CD4-positive, alpha-beta T cell treated with Interleukin-10 for 1 hour (primary cell): ENCODE data around the gene KLK11.
"Not testable (repeated sequence)": the region's sequence is repeated elsewhere in the genome, so short reads cannot be mapped to it uniquely, and the experiment has no call there.

Source experiments
- DNase-seq: peaks from one replicate; pipeline ENCODE4 v3.0.0-alpha.2; 2020

Gene KLK11

DNA sequence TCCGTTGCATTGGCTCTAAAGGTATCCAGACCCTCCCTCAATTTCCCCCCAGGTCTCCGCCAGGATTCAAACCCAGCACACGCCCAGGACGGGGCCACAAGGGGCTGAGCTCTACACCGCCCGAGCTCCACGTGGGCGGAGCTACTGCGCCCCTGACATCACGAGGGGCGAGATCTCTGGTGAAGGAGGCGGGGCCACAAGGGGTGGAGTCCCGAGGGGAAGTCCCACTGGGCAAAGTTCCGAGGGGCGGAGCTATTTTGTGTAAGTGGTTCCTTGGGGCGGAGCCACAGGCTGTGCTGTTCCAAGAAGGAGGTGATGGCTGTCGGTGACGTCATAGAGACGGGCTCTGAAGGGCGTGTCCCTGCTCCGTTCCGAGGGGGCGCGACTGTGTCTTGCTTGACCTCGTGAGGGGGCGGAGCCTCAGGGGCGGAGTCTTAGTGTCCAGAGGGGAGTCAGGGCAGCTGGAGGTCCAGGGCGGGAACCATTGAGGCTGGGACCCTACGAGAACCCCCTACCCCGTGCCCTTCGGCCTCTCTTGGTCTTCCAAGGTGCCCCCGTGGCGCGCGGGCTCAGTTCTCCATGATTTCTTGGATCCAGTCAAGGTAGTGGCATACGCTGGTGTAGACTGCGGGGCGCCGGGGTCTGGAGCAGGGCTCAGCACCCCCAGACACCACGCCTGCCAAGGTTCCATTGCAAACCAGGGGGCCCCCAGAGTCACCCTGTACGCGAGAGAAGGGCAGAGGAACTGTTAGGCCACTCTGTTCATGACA is 23.7 kb downstream of the KLK11 start:
- no peak for DNase-seq

DNA sequence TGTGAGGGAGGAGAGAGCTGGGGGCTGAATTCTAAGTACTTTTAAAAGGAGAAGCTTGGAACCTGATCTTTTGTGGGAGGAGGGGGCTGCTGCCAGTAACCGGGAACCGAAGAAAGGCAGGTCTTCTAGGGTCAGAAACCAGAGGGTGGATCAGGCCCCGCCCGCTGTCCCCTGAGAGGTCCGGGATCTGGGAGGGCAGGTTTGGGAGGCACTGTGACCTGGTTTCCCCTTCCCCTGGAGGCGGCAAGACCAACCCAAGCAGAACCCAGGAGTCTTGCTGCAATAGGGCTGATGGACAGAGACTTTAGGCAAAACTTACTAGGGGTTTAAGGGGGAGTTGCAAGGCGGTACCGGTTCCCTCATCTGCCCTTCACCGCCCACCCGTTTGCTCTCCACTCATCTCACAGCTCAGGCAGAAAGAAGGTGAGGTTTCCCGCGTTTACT is 24.3 kb downstream of the KLK11 start:
- no peak for DNase-seq

DNA sequence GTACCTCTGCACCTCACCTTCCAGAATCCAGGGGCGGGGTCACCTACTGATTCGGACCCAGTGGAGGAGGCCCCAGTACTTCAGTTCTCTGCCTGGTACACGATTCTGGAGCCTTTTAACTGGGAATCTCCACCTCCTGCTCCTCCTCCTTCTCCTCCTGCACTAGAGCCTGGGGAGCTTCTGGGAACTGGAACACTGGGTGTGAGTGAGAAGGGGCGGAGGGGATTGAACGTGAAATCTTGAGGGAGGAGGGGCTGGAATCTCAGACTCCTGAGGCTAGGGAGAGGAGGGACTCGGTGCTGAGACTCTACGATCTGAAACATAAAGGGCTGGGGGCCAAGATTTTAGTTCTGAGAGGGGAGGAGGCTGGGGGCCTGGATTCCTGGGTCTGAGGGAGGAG is 24.9 kb downstream of the KLK11 start, which contains the start of gene KLK8:
TSS of gene KLK8 (minus strand) at position 90 of the 400 bp plus-strand sequence. CDS start 437 bp downstream, outside the sequence.
- no peak for DNase-seq

DNA sequence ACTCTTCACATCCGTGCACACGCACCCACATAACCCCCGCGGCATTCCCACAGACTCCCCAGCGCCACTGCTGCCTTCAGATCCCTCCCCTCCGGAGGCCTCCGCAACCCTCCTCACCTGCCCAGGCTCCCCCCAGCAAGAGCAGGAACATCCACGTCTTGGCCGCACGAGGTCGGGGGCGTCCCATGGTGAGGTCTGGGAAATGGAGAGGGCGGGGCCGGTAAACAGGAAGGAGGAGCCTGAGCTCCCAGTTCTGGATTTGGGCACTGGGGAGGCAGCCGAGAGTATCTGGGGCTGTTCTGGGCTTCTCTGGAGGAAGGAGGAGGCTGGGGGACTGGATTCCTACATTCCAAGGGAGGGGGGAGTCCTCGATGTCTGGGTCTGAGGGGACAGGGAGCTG is 25.4 kb downstream of the KLK11 start:
- DNase-seq: no peak

DNA sequence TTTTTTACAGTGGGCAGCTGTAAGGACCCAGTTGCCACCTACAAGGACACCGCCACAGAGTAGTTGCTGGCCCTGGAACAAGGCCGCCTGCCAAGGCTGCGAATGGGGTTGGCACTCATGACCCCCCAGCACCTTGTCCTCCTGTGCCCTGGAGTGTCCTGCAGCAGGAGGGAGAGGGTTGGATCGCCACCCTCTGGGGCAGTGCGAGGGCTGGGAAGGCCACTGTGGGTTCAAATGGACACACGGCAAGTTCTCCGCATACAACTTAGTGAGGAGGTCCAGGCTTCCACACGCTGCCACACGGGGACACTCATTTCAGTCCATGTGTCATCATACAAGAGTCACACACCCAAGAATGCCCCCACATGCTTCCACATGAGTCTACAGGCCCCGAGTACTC is 26.0 kb downstream of the KLK11 start:
- DNase-seq: no peak

DNA sequence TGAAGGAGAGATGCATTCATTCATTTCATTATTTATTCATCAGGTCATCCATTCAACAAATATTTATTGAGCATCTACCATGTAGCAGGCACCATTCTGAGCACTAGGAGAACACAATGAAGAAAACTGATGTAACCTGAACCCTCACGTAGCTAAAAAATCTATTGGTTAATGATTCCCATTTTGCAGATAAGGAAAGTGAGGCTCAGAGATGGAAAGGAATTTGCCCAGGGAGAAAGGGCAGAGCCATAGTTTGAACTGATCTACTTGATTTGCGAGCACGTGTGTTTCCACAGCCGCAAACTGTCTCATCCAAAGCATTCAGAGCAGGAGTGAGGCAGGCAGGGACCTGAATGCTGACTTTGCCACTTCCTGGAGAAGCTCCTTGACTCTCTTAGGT is 27.7 kb downstream of the KLK11 start:
- DNase-seq: no peak

DNA sequence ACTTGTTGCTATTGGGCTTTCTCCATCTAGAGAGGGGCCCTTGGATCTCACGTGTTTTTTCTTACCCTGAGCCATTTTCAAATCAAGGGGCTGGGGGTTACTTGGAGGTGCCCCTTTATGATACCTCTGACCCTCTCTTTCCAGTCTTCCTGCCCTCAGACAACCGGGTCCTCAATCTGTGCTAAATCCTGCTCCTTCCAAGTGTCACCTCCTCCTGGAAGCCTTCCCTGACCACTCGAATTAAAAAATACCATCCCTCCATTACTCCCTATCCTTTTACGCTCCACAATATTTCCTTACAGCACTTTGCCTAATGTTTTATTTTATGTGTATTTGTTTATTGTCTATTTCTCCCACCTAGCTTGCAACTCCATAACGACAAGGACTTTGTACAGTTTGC is 28.4 kb downstream of the KLK11 start:
- no peak for DNase-seq

DNA sequence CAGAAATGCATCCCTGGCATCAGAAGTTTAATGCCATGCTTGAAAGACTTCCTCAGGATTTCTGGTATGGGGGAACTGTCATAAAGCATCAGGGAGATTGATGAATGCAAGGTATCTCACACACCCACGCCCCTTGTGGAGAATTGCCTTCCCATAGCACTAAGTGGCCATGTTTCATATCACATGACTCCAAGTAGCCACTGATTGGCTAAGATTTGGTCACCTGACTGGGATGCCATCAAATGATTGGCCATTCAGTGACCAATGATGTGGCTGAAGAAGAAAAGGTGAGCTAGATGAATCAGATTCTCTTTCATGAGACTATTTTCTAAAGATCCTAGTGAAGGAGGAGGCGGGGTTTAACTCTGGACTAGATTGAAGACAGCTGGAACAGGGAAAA is 32.3 kb downstream of the KLK11 start:
- DNase-seq: peak; percentile 8

DNA sequence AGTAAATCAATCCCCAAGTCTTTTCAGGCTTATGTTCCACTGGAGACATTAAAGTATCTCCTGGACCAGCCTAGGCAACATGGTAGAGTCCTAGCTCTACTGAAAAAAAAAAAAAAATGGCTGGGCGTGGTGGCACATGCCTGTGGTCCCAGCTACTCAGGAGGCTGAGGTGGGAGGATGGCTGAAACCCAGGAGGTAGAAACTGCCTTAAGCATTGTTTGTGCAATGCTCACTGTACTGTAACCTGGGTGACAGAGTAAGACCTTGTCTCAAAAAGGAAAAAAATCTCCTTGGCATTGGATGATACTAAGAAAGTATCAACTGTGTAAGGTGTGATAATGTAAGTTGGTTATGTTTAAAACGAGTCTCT is 33.8 kb downstream of the KLK11 start:
- DNase-seq: no peak

DNA sequence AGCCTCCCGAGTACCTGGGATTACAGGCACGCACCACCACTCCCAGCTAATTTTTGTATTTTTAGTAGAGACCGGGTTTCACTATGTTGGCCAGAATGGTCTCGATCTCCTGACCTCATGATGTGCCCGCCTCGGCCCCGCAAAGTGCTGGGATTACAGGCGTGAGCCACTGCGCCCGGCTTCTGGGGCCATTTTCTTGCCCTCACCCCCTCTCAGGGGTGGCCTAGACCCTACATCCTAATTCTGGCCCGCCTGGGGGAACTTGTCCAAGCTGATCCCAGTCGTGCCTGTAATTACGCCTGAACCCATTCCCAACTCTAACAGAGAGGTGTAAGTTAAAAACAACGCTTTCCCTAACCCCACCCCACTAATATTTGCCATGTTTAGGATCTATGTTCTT is 42.0 kb downstream of the KLK11 start:
- not testable (repeated sequence) for DNase-seq

DNA sequence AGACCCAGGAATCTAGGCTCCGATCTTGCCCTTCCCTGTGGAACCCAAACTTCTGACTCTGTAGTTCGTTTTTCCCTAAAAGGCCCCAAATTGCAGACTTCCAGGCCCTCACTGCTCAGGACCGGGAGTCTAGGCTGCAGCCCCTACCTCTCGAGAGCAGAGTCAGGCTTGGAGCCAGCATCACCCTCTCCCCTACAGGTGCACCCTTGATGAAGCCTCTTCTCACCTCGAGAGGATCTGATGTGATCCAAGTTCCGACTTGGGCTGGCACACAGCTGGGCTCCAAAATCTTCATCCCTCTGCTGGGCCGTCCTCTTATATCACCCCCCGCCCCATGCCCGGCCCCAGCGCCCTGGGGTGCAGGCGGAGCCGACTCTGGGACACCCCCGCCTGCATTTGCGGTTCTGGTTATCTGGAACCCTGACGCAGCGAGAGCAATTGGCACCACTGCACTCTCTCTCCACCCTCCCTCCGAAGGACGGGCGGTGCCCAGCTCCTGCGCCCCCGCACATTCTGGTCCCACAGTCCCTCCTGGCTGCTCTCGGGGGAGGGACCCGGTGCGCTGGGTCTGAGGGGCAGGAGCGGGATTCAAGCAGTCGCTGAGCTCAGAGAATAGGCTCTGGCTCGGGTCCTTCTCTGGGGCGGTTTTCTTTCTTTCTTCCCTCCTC is 42.7 kb downstream of the KLK11 start, which contains the start of gene KLK7:
TSS of gene KLK7 (minus strand) at position 293 of the 668 bp plus-strand sequence. CDS start 1,518 bp downstream, outside the sequence.
- no peak for DNase-seq

DNA sequence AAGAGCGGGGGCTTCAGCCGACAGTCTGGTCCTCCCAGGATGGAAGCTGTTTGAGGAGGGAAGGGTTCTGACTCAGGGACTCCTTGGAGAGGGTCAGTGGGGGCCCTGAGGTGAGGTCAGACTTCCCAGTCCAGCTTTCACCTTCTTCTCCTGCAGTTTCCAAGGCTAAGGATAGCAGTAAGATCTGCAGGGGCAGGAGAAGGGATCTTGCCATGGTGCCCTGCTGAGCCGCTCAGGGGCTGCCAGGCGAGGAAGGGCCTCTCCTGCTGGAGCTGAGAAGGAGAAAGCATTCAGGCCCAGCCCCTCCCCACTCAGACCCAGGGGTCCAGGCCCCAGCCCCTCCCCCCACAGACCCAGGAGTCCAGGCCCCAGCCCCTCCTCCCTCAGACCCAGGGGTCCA is 44.2 kb downstream of the KLK11 start:
- no peak for DNase-seq

DNA sequence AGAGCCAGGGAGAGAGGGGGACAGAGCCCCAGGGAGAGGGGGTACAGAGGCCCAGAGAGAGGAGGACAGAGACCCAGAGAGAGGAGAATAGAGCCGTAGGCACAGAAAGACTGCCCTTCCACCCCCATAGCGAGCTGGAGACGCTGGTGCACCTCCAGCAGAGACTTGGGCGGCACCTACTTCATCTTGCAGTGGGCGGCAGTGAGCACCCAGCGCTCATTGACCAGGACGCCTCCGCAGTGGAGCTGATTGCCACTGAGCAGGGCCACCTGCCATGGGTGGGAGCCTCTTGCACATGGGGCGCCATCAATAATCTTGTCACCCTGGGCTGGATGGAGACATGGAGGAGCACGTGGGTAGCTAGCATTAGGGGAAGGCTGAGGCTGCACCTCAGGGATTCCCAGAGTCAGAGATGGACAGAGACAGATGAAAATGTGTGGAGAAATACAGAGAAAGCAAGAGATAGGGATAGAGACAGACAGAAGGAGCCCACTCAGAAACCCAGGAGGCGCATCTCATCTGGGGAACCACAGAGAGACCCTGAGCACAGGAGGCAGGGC is 44.7 kb downstream of the KLK11 start:
- no peak for DNase-seq

DNA sequence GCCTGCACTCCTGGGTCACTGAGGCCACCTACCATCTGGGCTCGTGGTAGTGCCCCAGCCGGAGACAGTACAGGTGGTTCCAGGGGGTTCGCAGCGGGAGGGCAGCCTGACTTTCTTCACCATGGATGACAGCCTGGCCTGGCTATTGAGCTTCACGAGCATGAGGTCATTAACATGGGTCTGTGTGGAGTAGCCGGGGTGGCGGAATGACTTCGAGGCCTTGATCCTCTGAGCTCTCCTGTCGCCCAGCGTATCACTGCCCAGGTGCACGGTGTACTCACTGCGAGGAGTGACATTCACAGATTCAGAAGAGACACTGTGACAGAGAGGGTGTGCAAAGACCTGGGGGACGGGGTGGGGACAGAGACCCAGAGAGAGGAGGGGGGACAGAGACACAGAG is 46.2 kb downstream of the KLK11 start:
- no peak for DNase-seq

DNA sequence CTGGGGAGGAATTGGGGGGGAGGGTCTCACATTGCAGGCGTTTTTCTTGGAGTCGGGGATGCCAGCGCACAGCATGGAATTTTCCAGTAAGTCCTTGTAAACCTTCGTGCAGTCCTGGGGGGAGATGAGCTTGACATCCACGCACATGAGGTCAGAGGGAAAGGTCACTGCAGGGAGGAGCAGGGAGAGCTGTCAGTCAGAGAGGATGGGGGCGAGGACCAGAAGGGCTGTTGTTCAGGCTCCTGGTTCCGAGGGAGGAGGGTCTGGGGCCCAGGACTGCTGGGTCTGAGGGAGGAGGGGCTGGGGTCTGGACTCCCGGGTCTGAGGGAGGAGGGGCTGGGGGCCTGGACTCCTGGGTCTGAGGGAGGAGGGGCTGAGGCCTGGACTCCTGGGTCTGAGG is 46.7 kb downstream of the KLK11 start:
- no peak for DNase-seq

DNA sequence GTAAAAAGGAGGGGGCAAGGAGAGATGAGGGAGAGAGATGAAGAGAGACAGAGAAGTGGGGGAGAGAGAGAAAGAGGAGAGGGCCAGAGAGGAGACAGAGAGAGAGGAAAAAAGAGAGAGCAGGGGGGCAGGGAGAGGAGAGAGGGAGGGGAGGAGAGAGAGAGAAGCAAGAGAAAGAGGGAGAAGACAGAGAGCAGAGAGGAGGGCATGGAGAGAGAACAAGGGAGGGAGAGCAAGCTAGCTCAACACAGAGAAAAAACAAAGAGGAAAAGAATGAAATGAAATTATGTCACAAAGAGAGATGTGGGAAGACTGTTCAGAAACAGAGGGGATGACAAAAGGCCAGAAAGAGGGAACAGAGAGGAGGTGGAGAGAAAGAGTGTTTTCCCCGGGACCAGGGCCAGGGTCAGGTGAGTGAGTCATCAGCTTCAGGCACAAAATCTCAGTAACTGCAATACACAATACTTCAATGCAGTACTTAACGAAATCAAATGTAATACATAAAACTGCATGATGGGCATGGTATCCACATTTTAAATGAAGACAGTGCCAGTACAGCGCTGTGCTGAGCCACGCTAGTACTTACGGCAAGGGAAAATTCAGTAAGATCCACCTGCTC is 47.5 kb downstream of the KLK11 start:
- DNase-seq: no peak

DNA sequence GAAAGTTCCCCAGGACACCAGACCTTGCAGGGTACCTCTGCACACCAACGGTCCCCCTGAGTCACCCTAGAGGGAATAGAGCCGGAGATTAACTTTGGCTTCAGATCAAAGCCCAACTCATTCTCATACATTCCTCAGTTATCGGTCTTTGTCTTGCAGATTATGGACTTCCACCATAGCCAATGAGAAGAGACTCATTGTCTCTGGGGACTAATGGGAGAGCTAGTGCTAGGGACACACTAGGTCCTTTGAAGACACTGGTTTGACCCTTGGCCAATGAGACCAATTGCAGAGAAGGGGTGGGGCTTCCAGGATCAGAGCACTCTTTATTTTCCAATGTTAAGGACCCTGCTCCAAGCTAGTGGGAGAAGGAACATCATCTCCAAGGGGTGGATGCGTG is 48.8 kb downstream of the KLK11 start:
- no peak for DNase-seq

DNA sequence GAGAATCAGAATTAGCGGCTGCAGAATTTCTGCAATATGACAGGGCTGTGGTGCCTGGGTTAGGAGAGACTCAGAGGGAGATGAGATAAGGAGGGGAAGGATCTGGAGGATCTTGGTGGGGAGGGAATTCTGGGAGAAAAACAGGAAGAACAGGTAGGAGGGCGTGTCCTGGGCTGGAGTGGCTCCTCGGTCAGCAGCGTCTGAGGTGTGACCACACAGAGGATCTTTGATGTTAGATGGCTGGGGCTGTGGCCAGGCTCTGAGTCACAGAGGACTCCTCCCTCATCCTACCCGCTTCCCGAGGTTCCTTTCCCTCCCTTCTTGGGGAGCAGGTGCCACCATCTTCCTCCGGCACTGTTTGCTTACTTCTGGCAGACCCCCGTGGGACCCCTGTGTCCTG is 50.6 kb downstream of the KLK11 start:
- DNase-seq: no peak

DNA sequence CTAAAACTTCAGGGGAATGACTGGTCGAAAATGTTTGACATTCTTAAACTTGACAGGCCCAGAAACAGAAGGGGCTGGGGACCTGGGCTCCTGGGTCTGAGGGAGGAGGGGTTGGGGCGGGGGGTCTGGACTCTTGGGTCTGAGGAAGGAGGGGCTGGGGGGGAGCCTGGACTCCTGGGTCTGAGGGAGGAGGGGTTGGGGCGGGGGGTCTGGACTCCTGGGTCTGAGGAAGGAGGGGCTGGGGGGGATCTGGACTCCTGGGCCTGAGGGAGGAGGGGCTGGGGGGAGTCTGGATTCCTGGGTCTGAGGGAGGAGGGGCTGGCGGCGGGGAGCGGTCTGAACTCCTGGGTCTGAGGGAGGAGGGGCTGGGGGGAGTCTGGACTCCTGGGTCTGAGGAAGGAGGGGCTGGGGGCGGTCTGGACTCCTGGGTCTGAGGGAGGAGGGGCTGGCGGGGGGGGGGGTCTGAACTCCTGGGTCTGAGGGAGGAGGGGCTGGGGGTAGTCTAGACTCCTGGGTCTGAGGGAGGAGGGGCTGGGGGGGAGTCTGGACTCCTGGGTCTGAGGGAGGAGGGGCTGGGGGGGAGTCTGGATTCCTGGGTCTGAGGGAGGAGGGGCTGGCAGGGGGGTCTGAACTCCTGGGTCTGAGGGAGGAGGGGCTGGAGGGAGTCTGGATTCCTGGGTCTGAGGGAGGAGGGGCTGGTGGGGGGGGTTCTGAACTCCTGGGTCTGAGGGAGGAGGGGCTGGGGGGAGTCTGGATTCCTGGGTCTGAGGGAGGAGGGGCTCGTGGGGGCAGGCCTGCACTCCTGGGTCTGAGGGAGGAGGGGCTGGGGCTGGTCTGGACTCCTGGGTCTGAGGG is 51.5 kb downstream of the KLK11 start:
- no peak for DNase-seq

DNA sequence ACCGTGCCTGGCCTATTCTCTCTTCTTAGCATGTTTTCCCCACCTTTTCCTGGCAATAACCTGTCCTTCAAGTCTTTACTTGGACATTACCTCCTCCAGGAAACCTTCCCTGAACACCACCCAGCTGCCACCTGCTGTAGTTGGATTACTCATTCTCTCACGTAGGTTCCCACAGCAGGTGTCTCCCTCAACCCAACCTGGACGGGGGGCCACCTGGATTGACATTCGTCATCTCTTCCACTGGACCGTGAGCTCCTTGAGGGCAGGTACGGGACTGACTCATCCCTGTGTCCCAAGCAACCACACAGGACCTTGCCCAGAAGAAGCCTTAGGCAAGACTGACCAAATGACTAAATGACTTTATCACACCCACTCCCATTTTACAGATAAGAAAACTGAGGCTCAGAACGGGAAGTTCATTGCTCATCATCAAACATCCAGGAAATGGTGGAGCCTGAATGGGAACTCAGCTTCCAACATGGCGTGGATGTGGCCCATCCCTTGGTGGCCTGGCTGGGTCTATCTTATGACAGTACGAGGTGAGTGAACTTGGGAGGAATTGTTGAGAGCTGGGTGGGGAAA is 53.5 kb downstream of the KLK11 start:
- no peak for DNase-seq
